ENCODE measurements around the gene RPUSD1.

GRCh38 chr16:783404-784161 lies 4.6 kb downstream of the RPUSD1 start:
- TF ChIP-seq CTCF (IDR thresholded peaks at IDR 0.05), result no peak
- no peak for TF ChIP-seq POLR2A (IDR thresholded peaks at IDR 0.05)

Measured in gastroesophageal sphincter (tissue), 3 donors.